Mononuclear cell (primary cell): ENCODE data around the gene DGKQ. TPM values are rescaled to one million over a fixed set of nuclear protein-coding genes. Genes with fewer than 3 reads are reported as not detected.
"Not testable (repeated sequence)": the region's sequence is repeated elsewhere in the genome, so short reads cannot be mapped to it uniquely, and the experiment has no call there.

Experiments
- H3K27me3 ChIP-seq: 2 replicates; pipeline ENCODE4 v1.6.0; 2011; ENCODE audit warnings: low read length, control low read depth; ENCODE audit not compliant: insufficient read depth
- H3K4me1 ChIP-seq: 2 replicates; pipeline ENCODE4 v1.5.1; 2011; ENCODE audit warnings: mild to moderate bottlenecking, low read length, control low read depth; ENCODE audit not compliant: insufficient read depth
- H3K4me3 ChIP-seq: 2 replicates; pipeline ENCODE4 v1.5.1; 2011; ENCODE audit warnings: mild to moderate bottlenecking, low read length, moderate library complexity
- H3K9me3 ChIP-seq: 2 replicates; pipeline ENCODE4 v1.5.1; 2011; ENCODE audit warnings: low read depth, mild to moderate bottlenecking, control low read depth, low read length
- total RNA-seq: library from RNA; depleted of rRNA; stranded (reverse); fragments of >200 nt; gene quantifications from one replicate; pipeline ENCODE4 v1.2.3, GENCODE V29; 2012

Gene DGKQ
- total RNA-seq, 1 donor: 10.8 TPM

GRCh38 chr4:946517-947471 is 26.6 kb downstream of the DGKQ start:
- H3K4me3 ChIP-seq: no peak overlapping the region
- no peaks in the 10 kb centered on the region for H3K9me3 ChIP-seq
- H3K27me3 ChIP-seq: no peaks in the 10 kb centered on the region
- no peaks in the 10 kb centered on the region for H3K4me1 ChIP-seq

- no peaks in the 10 kb centered on the region for H3K9me3 ChIP-seq
- H3K27me3 ChIP-seq: no peaks in the 10 kb centered on the region
- H3K4me3 ChIP-seq: no peak overlapping the region
- H3K4me1 ChIP-seq: no peaks in the 10 kb centered on the region
Measured at GRCh38 chr4:946103-946450, 27.3 kb downstream of the DGKQ start.

- Histone ChIP-seq H3K27me3 (no peaks in the 10 kb centered on the region), H3K9me3 (no peaks in the 10 kb centered on the region), H3K4me1 (no peaks in the 10 kb centered on the region), H3K4me3 (no peak overlapping the region)
Measured at GRCh38 chr4:945274-946102, 27.9 kb downstream of the DGKQ start.

- not testable (repeated sequence) for H3K9me3 ChIP-seq, H3K4me3 ChIP-seq, H3K27me3 ChIP-seq
- H3K4me1 ChIP-seq: peaks cover 24% of the 10 kb centered on the region
Measured at GRCh38 chr4:939508-939907, 33.9 kb downstream of the DGKQ start.

GRCh38 chr4:932713-933070 is 40.7 kb downstream of the DGKQ start:
- H3K4me1 ChIP-seq: peaks cover 77% of the 10 kb centered on the region
- H3K4me3 ChIP-seq: peak overlapping the region; percentile 64
- no peaks in the 10 kb centered on the region for H3K9me3 ChIP-seq
- no peaks in the 10 kb centered on the region for H3K27me3 ChIP-seq

- Histone ChIP-seq H3K27me3 (no peaks in the 10 kb centered on the region), H3K4me1 (peaks cover 74% of the 10 kb centered on the region), H3K4me3 (peak within 1 kb of the TSS; percentile 64), H3K9me3 (no peaks in the 10 kb centered on the region)
Measured at GRCh38 chr4:931960-932712, 41.2 kb downstream of the DGKQ start, which contains the start of the genes GAK and TMEM175. GAK (minus strand) TSS chr4:932316; CDS start chr4:932187, 129 bp downstream. TMEM175 (plus strand) TSS chr4:932460; CDS start chr4:947740, 15,280 bp downstream.

GRCh38 chr4:931194-931959 is 42.0 kb downstream of the DGKQ start:
- H3K4me3 ChIP-seq: peak overlapping the region; percentile 64
- H3K27me3 ChIP-seq: no peaks in the 10 kb centered on the region
- peaks cover 69% of the 10 kb centered on the region for H3K4me1 ChIP-seq
- H3K9me3 ChIP-seq: no peaks in the 10 kb centered on the region

GRCh38 chr4:930827-931193 is 42.6 kb downstream of the DGKQ start:
- Histone ChIP-seq H3K9me3 (no peaks in the 10 kb centered on the region), H3K4me1 (peaks cover 69% of the 10 kb centered on the region), H3K27me3 (no peaks in the 10 kb centered on the region), H3K4me3 (peak overlapping the region; percentile 64)

GRCh38 chr4:930028-930551 is 43.3 kb downstream of the DGKQ start:
- no peaks in the 10 kb centered on the region for H3K9me3 ChIP-seq
- no peak overlapping the region for H3K4me3 ChIP-seq
- H3K4me1 ChIP-seq: peaks cover 73% of the 10 kb centered on the region
- H3K27me3 ChIP-seq: no peaks in the 10 kb centered on the region

- Histone ChIP-seq H3K4me1 (peaks cover 73% of the 10 kb centered on the region), H3K27me3 (no peaks in the 10 kb centered on the region), H3K9me3 (no peaks in the 10 kb centered on the region), H3K4me3 (no peak overlapping the region)
Measured at GRCh38 chr4:929096-929765, 44.1 kb downstream of the DGKQ start.

GRCh38 chr4:927566-927965 is 45.8 kb downstream of the DGKQ start:
- not testable (repeated sequence) for H3K9me3 ChIP-seq, H3K27me3 ChIP-seq, H3K4me3 ChIP-seq
- peaks cover 75% of the 10 kb centered on the region for H3K4me1 ChIP-seq

GRCh38 chr4:926538-926937 is 46.8 kb downstream of the DGKQ start:
- Histone ChIP-seq H3K27me3 (no peaks in the 10 kb centered on the region), H3K4me1 (peaks cover 84% of the 10 kb centered on the region), H3K4me3 (no peak overlapping the region), H3K9me3 (no peaks in the 10 kb centered on the region)

- H3K9me3 ChIP-seq: no peaks in the 10 kb centered on the region
- H3K4me3 ChIP-seq: no peak overlapping the region
- no peaks in the 10 kb centered on the region for H3K27me3 ChIP-seq
- H3K4me1 ChIP-seq: peaks cover 85% of the 10 kb centered on the region
Measured at GRCh38 chr4:925771-926500, 47.4 kb downstream of the DGKQ start.
